ENCODE results near the gene RNF115. TPM values are rescaled to one million over a fixed set of nuclear protein-coding genes. Genes with fewer than 3 reads are reported as not detected.

The RNF115 gene
- total and polyA plus RNA-seq, 2 donors (not counting 3 experiments of a cell fraction or from before 2014, with no cell fraction given): 7.6 to 17.3 TPM

- no peaks in the 10 kb centered on the region for H3K9me1 ChIP-seq (replicated peaks; ENCODE audit: control insufficient read depth, extremely low read depth, insufficient read depth, low read length)
- TF ChIP-seq EZH2 (IDR thresholded peaks at IDR 0.05; ENCODE audit: borderline replicate concordance, low read depth, low read length, severe bottlenecking) (no peak), JUN (IDR thresholded peaks at IDR 0.05; ENCODE audit: borderline replicate concordance, insufficient read depth, insufficient read length, low read depth) (no peak)
- no peak for FAIRE-seq
- no peak overlapping the region for H3K9ac ChIP-seq (replicated peaks; ENCODE audit: extremely low read depth, insufficient read depth, low read length)
- H3K4me3 ChIP-seq (replicated peaks in 1 of 3; ENCODE audit: insufficient read depth in 1 of 3, low read depth in 1 of 3, low read length in 3 of 3): no peak overlapping the region
- intact Hi-C loops (cut with micrococcal nuclease): no loop called here
- ChIA-PET POLR2A (no interaction called here), CTCF (interaction anchor here (1.0 to 9.1 kb wide), 4 partner anchors 15 to 66 kb away, joined by 3 to 154 read pairs (median 78); partner anchors contain the start of genes ANKRD35, ITGA10, PIAS3 and POLR3C)
- H3K9me3 ChIP-seq (replicated peaks; ENCODE audit: control insufficient read depth, insufficient read depth, low read length): no peaks in the 10 kb centered on the region
- H3K36me3 ChIP-seq (ENCODE audit: control insufficient read depth in 2 of 2, extremely low read depth in 1 of 2, insufficient read depth in 2 of 2, low read length in 2 of 2): peaks cover 26 to 31% of the 10 kb centered on the region in 2 experiments
- H3K27me3 ChIP-seq (ENCODE audit: control insufficient read depth in 2 of 2, insufficient read depth in 2 of 2, low read length in 2 of 2): no peaks in the 10 kb centered on the region
- no peaks in the 10 kb centered on the region for H3K79me2 ChIP-seq (ENCODE audit: control insufficient read depth, insufficient read depth, low read length)
- no TSS peak for BruUV-seq (replicated peaks)
- peaks cover 10% of the 10 kb centered on the region for H3K4me1 ChIP-seq (ENCODE audit: control insufficient read depth, extremely low read depth, insufficient read depth, low read length)
- DNase-seq (ENCODE audit: low read depth, low spot score): no peak
- no peaks in the 10 kb centered on the region for H4K20me1 ChIP-seq (replicated peaks; ENCODE audit: control insufficient read depth, extremely low read depth, insufficient read depth, low read length)
- dilution Hi-C loops (cut with MboI; ENCODE audit: extremely low pct_ligation_motif_present, low sequenced_read_pairs): no loop called here
- no peak overlapping the region for H3K27ac ChIP-seq (ENCODE audit: insufficient read depth, low read depth, low read length)
- H2AFZ ChIP-seq (ENCODE audit: low read depth, low read length): no peak overlapping the region
- no peak overlapping the region for H3K4me2 ChIP-seq (ENCODE audit: insufficient read depth, low read length)
Observed at GRCh38 chr1:145843031-145843430, 19.1 kb upstream of the RNF115 start.

DNA sequence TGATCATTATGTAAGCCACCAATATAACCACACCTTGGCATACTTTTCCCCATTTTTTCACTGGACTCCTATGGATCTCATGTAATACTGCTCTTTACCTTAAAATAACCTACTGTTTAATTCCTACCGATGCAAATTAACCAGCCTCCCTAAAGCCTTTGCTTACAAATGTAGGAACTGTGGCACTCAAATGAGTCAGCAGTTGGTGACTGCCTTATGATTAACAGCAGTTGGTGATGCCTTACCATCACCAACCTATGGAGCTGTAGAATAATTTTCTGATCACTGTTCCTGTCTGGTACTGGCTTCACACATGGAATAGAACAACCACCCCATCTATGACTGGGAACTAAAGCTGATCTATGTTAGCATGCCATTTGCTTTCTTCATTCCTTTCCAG, 13.8 kb upstream of the RNF115 start:
- BruUV-seq (replicated peaks): no TSS peak
- intact Hi-C loops (cut with micrococcal nuclease): no loop called here

More for the DNA sequence above, 13.8 kb upstream of the RNF115 start:
- no peaks in the 10 kb centered on the region for H3K27me3 ChIP-seq (ENCODE audit: control insufficient read depth in 2 of 2, insufficient read depth in 2 of 2, low read length in 2 of 2)
- no peaks in the 10 kb centered on the region for H3K4me1 ChIP-seq (ENCODE audit: control insufficient read depth, extremely low read depth, insufficient read depth, low read length)
- H4K20me1 ChIP-seq (replicated peaks; ENCODE audit: control insufficient read depth, extremely low read depth, insufficient read depth, low read length): no peaks in the 10 kb centered on the region
- no peak overlapping the region for H3K4me3 ChIP-seq (replicated peaks in 1 of 3; ENCODE audit: insufficient read depth in 1 of 3, low read depth in 1 of 3, low read length in 3 of 3)
- H2AFZ ChIP-seq (ENCODE audit: low read depth, low read length): no peak overlapping the region
- H3K36me3 ChIP-seq (ENCODE audit: control insufficient read depth in 2 of 2, extremely low read depth in 1 of 2, insufficient read depth in 2 of 2, low read length in 2 of 2): peaks cover 43 to 47% of the 10 kb centered on the region in 2 experiments
- H3K79me2 ChIP-seq (ENCODE audit: control insufficient read depth, insufficient read depth, low read length): no peaks in the 10 kb centered on the region
- no peak overlapping the region for H3K9ac ChIP-seq (replicated peaks; ENCODE audit: extremely low read depth, insufficient read depth, low read length)
- DNase-seq (ENCODE audit: low read depth, low spot score) (no peak), FAIRE-seq (no peak)
- H3K4me2 ChIP-seq (ENCODE audit: insufficient read depth, low read length): no peak overlapping the region
- H3K9me3 ChIP-seq (replicated peaks; ENCODE audit: control insufficient read depth, insufficient read depth, low read length): no peaks in the 10 kb centered on the region
- no peaks in the 10 kb centered on the region for H3K9me1 ChIP-seq (replicated peaks; ENCODE audit: control insufficient read depth, extremely low read depth, insufficient read depth, low read length)
- POLR2A ChIA-PET: no interaction called here
- CTCF ChIA-PET: interaction anchor here (0.7 to 3.6 kb wide), 4 partner anchors 7 to 132 kb away, joined by 3 to 22 read pairs (median 4); partner anchors contain the start of gene NUDT17
- no peak overlapping the region for H3K27ac ChIP-seq (ENCODE audit: insufficient read depth, low read depth, low read length)
- TF ChIP-seq POLR2AphosphoS5 (IDR thresholded peaks at IDR 0.05; ENCODE audit: insufficient read depth, low read depth, low read length): no peak
- no peak for TF ChIP-seq FOS (IDR thresholded peaks at IDR 0.05; ENCODE audit: borderline replicate concordance, insufficient read depth, low read length)
- TF ChIP-seq CTCF (IDR thresholded peaks at IDR 0.05; ENCODE audit: extremely low read depth in 1 of 2, insufficient read depth in 1 of 2, low read depth in 1 of 2, low read length in 2 of 2): no peak
- TF ChIP-seq POLR2A (IDR thresholded peaks at IDR 0.05; ENCODE audit: low read depth, low read length): no peak
- no peak for TF ChIP-seq GATA2 (IDR thresholded peaks at IDR 0.05; ENCODE audit: insufficient read depth, insufficient read length, low read depth, low read length)
- TF ChIP-seq EZH2 (IDR thresholded peaks at IDR 0.05; ENCODE audit: borderline replicate concordance, low read depth, low read length, severe bottlenecking): no peak
- TF ChIP-seq, protein P1, sequence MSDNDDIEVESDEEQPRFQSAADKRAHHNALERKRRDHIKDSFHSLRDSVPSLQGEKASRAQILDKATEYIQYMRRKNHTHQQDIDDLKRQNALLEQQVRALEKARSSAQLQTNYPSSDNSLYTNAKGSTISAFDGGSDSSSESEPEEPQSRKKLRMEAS (IDR thresholded peaks at IDR 0.05; ENCODE audit: insufficient read depth, insufficient read length): no peak
- no peak for TF ChIP-seq JUN (IDR thresholded peaks at IDR 0.05; ENCODE audit: borderline replicate concordance, insufficient read depth, insufficient read length, low read depth)
- no peak for TF ChIP-seq MYC (IDR thresholded peaks at IDR 0.05; ENCODE audit: low read depth, low read length)
- dilution Hi-C loops (cut with MboI; ENCODE audit: extremely low pct_ligation_motif_present, low sequenced_read_pairs): no loop called here
